NCI-H2227 (cell line): ENCODE data around the gene IFI27L2.

Source experiments
- DNase-seq: peaks from one replicate; lab custom pipeline; 2025; ENCODE audit not compliant: unreplicated experiment; lab: John Stamatoyannopoulos, UW

Gene IFI27L2

DNA sequence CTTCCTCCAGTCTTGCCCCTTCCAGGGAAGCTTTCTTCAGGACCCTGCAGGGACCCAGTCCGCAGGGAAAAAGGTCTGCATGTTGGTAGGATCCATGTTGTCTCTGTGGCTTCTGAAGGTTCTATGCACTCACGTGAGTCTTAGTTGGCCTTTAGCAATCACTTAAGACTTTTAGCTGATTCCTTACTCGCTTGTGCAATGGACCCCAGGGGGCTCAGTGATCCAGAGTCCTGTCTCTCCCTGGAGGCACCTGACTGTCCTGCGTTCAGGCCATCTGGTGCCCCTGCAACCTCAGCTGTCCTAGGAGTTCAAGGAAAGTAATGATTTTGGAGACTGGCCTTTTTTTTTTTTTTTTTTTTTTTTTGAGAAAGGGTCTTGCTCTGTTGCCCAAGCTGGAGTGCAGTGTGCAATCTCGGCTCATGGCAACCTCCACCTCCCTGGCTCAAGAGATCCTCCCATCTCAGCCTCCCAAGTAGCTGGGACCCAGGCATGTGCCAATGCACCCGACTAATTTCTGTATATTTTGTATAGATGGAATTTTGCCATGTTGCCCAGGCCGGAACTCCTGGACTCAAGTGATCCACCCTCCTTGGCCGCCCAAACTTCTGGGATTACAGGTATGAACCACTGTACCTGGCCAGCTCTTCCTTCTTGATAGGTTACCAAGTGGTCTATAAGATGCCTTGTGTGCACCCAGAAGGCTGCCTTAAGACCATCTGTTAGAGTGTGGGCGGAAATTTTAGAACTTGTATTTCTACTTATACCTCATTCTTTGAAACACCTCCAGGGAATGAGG is 4.6 kb downstream of the IFI27L2 start:
- DNase-seq = no peak

GRCh38 chr14:94123868-94124267 is 5.5 kb downstream of the IFI27L2 start:
- DNase-seq = no peak

DNA sequence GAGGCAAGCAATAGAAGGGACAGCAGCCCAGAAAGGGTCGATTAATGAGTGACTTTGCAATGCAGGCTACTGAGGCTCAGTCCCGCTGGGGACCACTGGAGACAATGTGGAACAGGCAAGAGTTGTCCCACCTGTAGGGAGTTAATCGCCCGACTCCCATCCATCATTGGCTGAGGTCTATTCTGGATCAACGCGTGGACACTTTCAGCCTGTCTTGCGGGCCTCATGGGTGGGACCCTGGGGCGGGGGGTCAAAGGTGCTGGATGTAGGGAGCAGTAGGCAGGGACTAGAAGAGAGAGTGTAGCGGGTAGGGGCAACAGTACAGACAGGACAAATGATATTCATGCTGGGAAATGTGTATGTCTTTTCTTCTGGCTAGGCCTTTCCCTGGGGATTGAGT is 6.1 kb downstream of the IFI27L2 start:
- no peak for DNase-seq

DNA sequence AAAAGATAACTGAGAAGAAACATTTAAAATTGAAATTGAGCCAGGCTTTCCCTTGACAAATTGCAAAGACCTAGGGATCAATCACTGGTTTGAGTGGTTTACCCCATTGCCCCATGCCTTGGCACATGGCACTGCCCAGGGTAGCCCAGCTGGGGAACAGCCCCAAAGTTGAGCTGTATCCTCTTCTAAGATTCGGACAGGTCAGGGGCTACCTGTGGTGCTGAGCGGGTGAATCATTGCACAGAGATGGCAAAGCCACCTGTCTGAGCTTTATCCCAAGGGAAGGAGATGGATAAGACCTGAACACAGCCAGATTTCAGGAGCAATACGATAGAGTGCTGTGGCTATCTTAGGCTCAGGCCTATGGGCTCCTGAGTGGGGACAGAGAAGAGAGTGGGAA is 7.0 kb downstream of the IFI27L2 start:
- DNase-seq = no peak

GRCh38 chr14:94121485-94121884 is 7.9 kb downstream of the IFI27L2 start:
- no peak for DNase-seq

- no peak for DNase-seq
These were observed 8.6 kb downstream of the IFI27L2 start for GRCh38 chr14:94120667-94121340.

GRCh38 chr14:94119071-94119470 is 10.3 kb downstream of the IFI27L2 start:
- no peak for DNase-seq

- DNase-seq = no peak
These were observed 11.5 kb downstream of the IFI27L2 start for GRCh38 chr14:94117856-94118255.

- DNase-seq = no peak
These were observed 12.7 kb downstream of the IFI27L2 start for GRCh38 chr14:94116701-94117100.

DNA sequence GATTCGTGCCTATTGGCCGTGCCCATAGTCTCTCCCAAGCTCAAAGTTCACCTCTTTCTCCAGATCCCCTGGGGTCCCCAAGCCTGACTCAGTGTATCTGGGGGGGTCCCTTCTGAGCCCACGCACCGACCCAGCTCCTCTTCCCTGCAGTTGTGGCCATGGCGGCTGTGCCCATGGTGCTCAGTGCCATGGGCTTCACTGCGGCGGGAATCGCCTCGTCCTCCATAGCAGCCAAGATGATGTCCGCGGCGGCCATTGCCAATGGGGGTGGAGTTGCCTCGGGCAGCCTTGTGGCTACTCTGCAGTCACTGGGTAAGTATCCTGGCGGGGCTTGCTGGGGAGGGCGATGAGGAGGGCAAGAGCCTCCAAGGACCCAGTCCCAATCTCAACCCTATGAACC is 13.8 kb downstream of the IFI27L2 start:
- no peak for DNase-seq

DNA sequence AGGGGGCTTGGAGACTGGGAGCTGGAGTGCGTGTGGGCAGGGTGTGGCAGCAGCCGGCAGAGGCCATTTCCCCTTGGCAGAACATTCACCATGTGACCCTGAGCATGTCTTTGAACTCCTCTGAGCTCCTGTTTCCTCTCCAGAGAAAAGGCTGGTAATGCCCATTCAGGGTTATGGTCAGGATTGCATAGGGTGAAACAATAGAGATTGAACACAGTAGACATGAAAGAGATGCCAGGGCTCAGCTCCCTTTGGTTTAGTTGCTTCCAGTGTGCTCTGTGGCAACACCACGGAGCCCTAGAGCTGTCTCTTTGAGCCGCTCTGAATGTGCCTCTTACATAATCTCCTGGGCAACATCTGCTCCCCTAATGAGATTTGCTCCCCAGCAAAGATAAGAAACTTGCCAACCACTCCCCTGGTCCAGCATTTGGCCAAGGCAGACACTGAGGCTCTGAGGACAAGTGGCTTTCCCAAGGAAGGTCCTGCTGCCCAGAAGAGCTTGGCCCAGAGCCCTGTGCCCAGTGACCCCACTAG is 14.3 kb downstream of the IFI27L2 start:
- DNase-seq = no peak

DNA sequence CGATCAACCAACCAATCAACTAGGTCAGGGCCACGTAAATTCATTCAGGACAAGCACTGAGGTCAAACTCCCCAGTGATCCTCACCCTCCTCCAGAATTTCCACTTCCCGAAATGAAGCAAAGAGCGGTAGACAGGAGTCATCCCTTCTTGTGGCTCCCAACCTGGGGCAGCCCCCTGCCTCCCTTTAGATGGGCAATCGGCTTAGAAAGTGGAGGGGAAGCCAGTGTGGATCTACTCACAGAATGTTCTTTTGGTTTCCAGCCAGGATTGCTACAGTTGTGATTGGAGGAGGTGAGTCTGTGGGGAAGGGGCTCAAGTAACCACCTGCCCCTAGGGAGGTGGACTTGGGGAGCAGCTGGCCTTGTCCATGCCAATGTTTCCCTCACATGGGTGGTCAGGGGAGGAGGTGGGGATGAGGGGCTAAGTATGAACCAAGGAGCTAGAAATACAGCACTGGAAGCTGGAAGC is 14.8 kb downstream of the IFI27L2 start:
- DNase-seq = no peak

DNA sequence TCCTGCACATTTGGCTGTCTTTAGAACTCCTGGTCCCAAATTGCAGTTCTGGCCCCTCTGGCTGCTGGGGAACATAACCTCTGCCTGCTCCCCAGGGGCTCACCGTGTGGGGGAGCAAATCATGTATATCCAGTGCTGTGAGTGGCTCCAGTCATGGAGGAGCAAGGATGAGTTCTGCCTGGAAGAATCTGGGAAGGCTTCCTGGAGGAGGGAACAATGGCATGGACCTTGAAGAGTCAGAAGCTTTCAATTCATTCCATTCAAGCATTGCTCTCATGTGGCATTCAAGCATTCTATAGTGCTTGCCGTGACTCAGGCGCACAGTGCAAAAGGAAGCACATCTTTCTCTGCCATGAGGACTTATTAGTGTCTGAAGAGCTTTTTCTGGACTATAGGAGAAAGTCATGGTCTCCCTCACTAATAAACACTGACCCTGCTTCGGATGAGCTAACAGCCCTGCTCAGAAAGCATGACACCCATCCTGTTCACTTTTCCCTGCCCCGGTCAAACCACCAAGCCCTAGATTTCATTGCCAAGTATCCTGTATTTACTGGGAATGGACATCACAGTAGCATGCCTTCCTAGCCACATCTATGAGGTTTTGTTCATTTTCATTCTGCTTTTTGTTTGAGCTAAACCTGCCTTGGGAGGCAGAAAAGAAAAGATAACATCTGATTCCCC is 15.4 kb downstream of the IFI27L2 start:
- DNase-seq = no peak

DNA sequence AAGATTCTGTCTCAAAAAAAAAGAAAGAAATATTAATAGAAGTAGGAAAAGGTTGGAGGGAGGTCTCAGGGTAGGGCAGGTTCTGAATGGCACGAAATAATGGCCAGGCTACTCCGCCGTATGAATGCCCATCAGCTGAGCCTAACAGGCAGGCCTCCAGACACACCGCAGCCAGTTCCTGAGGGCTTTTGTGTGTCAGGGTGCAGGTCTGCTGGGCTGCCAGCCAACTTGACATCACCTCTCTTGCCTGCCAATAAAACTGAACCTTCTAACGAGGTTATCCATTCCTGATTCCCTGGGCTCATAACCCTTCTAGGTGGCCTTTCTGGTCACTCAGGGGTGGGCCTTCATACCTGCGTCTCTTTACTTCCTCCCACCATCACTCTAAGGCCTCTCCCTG is 15.9 kb downstream of the IFI27L2 start:
- no peak for DNase-seq

GRCh38 chr14:94113073-94113472 is 16.3 kb downstream of the IFI27L2 start:
- no peak for DNase-seq

DNA sequence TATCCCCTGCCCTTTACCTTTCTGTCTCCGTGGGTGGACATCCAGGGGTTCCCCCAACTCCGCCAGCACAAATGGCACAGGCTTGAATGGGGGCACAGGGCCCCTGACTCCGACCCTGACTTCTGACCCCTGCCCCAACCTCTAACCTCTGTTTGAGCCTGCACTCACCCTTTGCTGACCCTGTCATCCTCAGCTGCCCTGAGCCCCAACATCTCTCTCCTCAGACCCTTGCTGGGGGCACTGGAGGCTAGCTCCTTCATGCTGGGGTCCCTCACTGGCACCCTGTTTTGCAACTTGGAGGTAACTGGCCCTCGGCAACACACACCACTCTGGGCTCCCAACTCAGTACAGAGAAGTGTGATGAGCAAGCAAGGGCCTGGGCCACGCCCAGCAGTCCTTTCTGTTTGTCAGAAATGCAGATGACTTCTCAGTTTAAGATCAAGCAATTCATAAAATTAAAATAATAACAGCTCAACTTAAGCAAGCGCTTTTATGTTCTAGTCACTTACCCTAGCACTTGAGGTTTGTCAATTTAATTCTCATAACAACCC is 16.8 kb downstream of the IFI27L2 start:
- no peak for DNase-seq

- DNase-seq = no peak
These were observed 17.9 kb downstream of the IFI27L2 start for GRCh38 chr14:94111276-94112095.

- DNase-seq = no peak
These were observed 18.7 kb downstream of the IFI27L2 start, which contains the start of gene IFI27 for GRCh38 chr14:94110552-94111181. IFI27 (plus strand) TSS chr14:94110736.

DNA sequence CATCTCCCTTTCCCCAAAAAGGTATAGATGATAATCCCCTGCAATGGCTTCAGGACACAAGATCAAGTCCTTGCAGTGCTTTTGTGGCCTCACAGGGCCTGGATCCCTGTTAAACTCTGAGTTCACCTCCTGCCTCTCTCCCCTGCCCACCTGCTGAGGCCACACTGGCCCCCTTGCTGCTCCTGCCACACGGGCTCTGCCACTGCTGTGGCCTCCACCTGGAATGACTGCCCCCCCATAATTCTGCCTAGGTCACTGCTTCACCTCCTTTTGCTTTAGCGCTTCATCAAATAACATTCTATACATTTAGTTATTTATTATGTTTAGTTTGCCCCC is 19.5 kb downstream of the IFI27L2 start:
- no peak for DNase-seq

- DNase-seq = no peak
These were observed 24.7 kb downstream of the IFI27L2 start for GRCh38 chr14:94104731-94105130.
